Peyer's patch (tissue), 4 donors: ENCODE data around the gene FNBP1L.

ENCODE experiments used
- POLR2A ChIP-seq, 2 donors: fragments of 450-650 bp; IDR thresholded peaks; one replicate each; pipeline ENCODE4 v1.5.1; 2017; ENCODE audit warnings: antibody characterized with exemption in 2 of 2, mild to moderate bottlenecking in 2 of 2, moderate library complexity in 2 of 2
- TF ChIP-seq, protein P1 (sequence below), 6 experiments: fragments of 450-650 bp in 4 of 6; fragments of 200-600 bp in 2 of 6; sonication (generic) in 1 of 6; IDR thresholded peaks; one replicate each; pipeline ENCODE4 v1.5.1; 2017 to 2019; ENCODE audit warnings: antibody characterized with exemption in 6 of 6, mild to moderate bottlenecking in 3 of 6, moderate library complexity in 1 of 6

DNA sequence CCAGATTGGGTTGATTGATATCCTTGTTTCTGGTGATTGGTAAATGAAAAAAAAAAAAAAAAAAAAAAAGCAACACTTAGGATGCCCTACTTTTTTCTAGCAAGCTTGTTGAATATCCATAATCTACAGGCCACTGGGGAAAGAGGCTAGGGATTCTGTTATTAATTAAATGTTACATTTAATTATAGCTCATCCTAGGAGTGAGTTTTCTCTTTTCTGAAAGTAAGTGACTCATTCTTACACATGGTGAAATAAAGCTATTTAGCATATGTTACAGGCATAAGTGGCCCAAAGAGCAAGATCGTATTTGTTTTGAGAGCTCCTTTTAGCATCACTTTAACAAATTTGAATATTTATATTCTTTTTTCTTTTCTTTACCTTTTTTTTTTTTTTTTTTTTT lies 94.5 kb downstream of the FNBP1L start:
- TF ChIP-seq, protein P1, sequence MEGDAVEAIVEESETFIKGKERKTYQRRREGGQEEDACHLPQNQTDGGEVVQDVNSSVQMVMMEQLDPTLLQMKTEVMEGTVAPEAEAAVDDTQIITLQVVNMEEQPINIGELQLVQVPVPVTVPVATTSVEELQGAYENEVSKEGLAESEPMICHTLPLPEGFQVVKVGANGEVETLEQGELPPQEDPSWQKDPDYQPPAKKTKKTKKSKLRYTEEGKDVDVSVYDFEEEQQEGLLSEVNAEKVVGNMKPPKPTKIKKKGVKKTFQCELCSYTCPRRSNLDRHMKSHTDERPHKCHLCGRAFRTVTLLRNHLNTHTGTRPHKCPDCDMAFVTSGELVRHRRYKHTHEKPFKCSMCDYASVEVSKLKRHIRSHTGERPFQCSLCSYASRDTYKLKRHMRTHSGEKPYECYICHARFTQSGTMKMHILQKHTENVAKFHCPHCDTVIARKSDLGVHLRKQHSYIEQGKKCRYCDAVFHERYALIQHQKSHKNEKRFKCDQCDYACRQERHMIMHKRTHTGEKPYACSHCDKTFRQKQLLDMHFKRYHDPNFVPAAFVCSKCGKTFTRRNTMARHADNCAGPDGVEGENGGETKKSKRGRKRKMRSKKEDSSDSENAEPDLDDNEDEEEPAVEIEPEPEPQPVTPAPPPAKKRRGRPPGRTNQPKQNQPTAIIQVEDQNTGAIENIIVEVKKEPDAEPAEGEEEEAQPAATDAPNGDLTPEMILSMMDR (IDR thresholded peaks at IDR 0.05) = no peak
- TF ChIP-seq POLR2A (IDR thresholded peaks at IDR 0.05) = no peak
